Upper lobe of left lung (tissue), 4 donors: ENCODE data around the gene RPS27.

ENCODE experiments used
- CTCF ChIP-seq, 6 experiments: fragments of 450-650 bp in 4 of 6; fragments of 200-600 bp in 2 of 6; sonication (generic) in 2 of 6; IDR thresholded peaks; one replicate each; pipeline ENCODE4 v1.5.1; 2016 to 2019; ENCODE audit warnings: antibody characterized with exemption in 6 of 6
- EP300 ChIP-seq, 4 donors: sonication (generic); formaldehyde crosslinking; IDR thresholded peaks; one replicate each; pipeline ENCODE4 v1.5.1; 2017; ENCODE audit warnings: antibody characterized with exemption in 4 of 4, control low read depth in 2 of 4
- POLR2A ChIP-seq, 4 donors: fragments of 450-650 bp; IDR thresholded peaks; one replicate each; pipeline ENCODE4 v1.5.1; 2016 to 2017; ENCODE audit warnings: antibody characterized with exemption in 4 of 4, mild to moderate bottlenecking in 2 of 4
- POLR2AphosphoS5 ChIP-seq, 2 donors: sonication (generic); formaldehyde crosslinking; IDR thresholded peaks; one replicate each; pipeline ENCODE4 v1.5.1; 2017; ENCODE audit warnings: antibody characterized with exemption in 2 of 2

- TF ChIP-seq CTCF (IDR thresholded peaks at IDR 0.05), result no peak
- no peak for TF ChIP-seq EP300 (IDR thresholded peaks at IDR 0.05)
- TF ChIP-seq POLR2AphosphoS5 (IDR thresholded peaks at IDR 0.05), result no peak
- no peak for TF ChIP-seq POLR2A (IDR thresholded peaks at IDR 0.05)
These were observed 31.1 kb upstream of the RPS27 start for GRCh38 chr1:153959454-153959853.
